Activated T-helper 2 cell treated with anti-CD3 and anti-CD28 coated beads, Interferon-gamma antibody, Interleukin-2, Interleukin-4, amounts not matched to agents 10 μg/mL and 5 μg/mL and 100 μg/mL, durations not matched to agents 14 hours and 24 hours and 36 hours (primary cell): ENCODE measurements around the gene INTS7. TPM values are rescaled to one million over a fixed set of nuclear protein-coding genes. Genes with fewer than 3 reads are reported as not detected.

ENCODE experiments used
- DNase-seq: peaks from one replicate; pipeline ENCODE4 v3.0.0; 2021; ENCODE audit warnings: low spot score
- H3K27ac Mint-ChIP-seq: one replicate; pipeline ENCODE4 v1.8.0; 2021; ENCODE audit warnings: mixed read lengths
- H3K27me3 Mint-ChIP-seq: one replicate; pipeline ENCODE4 v1.8.0; 2021; ENCODE audit warnings: low read depth, mixed read lengths
- H3K36me3 Mint-ChIP-seq: one replicate; pipeline ENCODE4 v1.8.0; 2021; ENCODE audit warnings: low read depth, mixed read lengths
- H3K4me1 Mint-ChIP-seq: one replicate; pipeline ENCODE4 v1.8.0; 2021; ENCODE audit warnings: low read depth, mixed read lengths
- H3K4me3 Mint-ChIP-seq: one replicate; pipeline ENCODE4 v1.8.0; 2021; ENCODE audit warnings: low read depth, mild to moderate bottlenecking, moderate library complexity, mixed read lengths
- H3K9me3 Mint-ChIP-seq: one replicate; pipeline ENCODE4 v1.8.0; 2021; ENCODE audit warnings: mixed read lengths
- intact Hi-C: fragments of 100-400 bp; cut with micrococcal nuclease; formaldehyde crosslinking; loops from one replicate; pipeline ENCODE4 v1.15.1; 2023
- total RNA-seq: library from RNA; stranded (reverse); gene quantifications from 2 replicates; pipeline ENCODE4 v1.2.3, GENCODE V29; 2022

Gene INTS7
- 33.3 and 33.8 TPM in 2 replicates for total RNA-seq

- H3K27me3 Mint-ChIP-seq = no peaks in the 10 kb centered on the region
- H3K4me1 Mint-ChIP-seq = peaks cover 58% of the 10 kb centered on the region
- H3K4me3 Mint-ChIP-seq = peak within 1 kb of the TSS; percentile 95
- H3K9me3 Mint-ChIP-seq = no peaks in the 10 kb centered on the region
- peak within 1 kb of the TSS; percentile 85 for H3K27ac Mint-ChIP-seq
- peaks cover 53% of the 10 kb centered on the region for H3K36me3 Mint-ChIP-seq
- DNase-seq = peak; percentile 99
- intact Hi-C loops = loop anchor here (1.0 to 2.0 kb wide), 8 partner anchors 23 to 532 kb away; partner anchors contain the start of genes PPP2R5A and SLC30A1
Measured at GRCh38 chr1:212035123-212035834, at the start of gene INTS7, which contains the start of gene DTL. TSS of gene INTS7 (minus strand) at chr1:212035557. CDS start at chr1:212035437, 120 bp downstream. TSS of gene DTL (plus strand) at chr1:212035748. CDS start at chr1:212035891, 143 bp downstream.

DNA sequence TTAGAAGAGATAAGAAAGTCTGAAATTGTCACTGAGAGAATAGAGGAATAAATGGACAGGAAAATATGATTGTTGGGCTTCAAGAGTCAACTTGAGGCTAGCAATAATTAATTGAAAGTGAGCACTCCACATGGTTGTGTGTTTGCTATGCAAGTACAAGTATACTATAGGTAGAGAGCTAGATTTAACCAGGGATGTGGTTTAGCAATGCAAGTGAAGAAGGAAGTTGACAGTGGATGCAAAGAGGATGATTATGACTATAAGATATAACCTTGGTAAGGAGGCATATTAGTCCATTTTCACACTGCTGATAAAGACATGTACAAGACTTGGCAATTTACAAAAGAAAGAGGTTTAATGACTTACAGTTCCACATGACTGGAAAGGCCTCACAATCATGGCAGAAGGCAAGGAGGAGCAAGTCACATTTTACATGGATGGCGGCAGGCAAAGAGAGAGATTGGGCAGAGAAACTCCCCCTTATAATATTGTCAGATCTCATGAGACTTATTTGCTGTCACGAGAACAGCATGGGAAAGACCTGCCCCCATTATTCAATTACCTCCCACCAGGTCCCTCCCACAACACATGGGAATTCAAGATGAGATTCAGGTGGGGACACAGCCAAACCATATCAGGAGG is 47.5 kb upstream of the INTS7 start:
- H3K4me3 Mint-ChIP-seq = no peak overlapping the region
- H3K9me3 Mint-ChIP-seq = no peaks in the 10 kb centered on the region
- no peak for DNase-seq
- H3K27me3 Mint-ChIP-seq = no peaks in the 10 kb centered on the region
- intact Hi-C loops = no loop called here
- H3K27ac Mint-ChIP-seq = no peak overlapping the region
- peaks cover 45% of the 10 kb centered on the region for H3K36me3 Mint-ChIP-seq
- peaks cover 4% of the 10 kb centered on the region for H3K4me1 Mint-ChIP-seq

DNA sequence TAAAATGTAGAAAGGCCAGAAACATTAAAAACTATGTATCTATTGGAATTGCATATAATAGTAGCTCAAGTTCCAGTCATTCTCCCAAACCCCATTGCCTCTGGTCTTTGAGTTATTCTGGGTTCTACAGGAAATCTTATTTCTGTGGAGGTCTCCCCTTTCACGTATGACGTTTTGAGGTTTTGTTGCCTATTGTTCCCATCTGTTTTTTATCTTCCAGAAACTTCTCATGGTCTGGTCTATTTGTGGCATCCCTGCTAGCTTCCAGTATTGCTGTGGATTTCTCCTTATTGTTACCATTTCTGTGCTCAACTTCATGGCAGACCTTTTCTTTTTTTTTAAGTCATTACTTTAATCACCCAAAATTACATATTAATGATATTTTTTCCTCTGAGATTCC is 43.5 kb upstream of the INTS7 start:
- Mint-ChIP-seq H3K9me3 (no peaks in the 10 kb centered on the region), H3K4me1 (peaks cover 12% of the 10 kb centered on the region), H3K4me3 (no peak overlapping the region), H3K27me3 (no peaks in the 10 kb centered on the region), H3K27ac (no peak overlapping the region), H3K36me3 (peaks cover 48% of the 10 kb centered on the region)
- DNase-seq = no peak
- intact Hi-C loops = no loop called here

- no peaks in the 10 kb centered on the region for H3K27me3 Mint-ChIP-seq
- intact Hi-C loops = no loop called here
- peak overlapping the region; percentile 38 for H3K27ac Mint-ChIP-seq
- DNase-seq = no peak
- no peaks in the 10 kb centered on the region for H3K9me3 Mint-ChIP-seq
- peaks cover 12% of the 10 kb centered on the region for H3K4me1 Mint-ChIP-seq
- H3K36me3 Mint-ChIP-seq = peaks cover 59% of the 10 kb centered on the region
- no peak overlapping the region for H3K4me3 Mint-ChIP-seq
Measured at GRCh38 chr1:212077028-212077427, 41.7 kb upstream of the INTS7 start.

DNA sequence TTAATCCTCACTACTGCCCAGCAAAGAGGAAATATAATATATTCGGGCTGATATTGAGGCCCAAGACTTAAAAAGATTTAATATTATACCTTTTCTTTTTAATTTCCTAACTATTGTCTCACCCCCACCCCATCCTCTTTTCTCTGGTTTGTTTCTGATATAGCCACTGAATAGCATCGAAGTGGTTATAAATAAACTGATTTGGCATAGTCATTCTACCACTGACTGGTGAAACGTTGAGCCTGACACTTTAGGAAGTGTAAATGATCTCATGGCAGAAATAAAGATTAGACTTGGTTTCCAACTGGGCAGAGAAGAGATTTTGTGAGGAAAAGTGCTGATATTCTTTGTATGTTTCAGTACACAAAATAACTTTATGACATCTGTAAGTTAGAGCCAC is 39.5 kb upstream of the INTS7 start:
- intact Hi-C loops = loop anchor here (5.0 kb wide), 1 partner anchor 47 kb away; no protein-coding TSS in a partner anchor
- H3K27ac Mint-ChIP-seq = no peak overlapping the region
- H3K4me3 Mint-ChIP-seq = no peak overlapping the region
- H3K9me3 Mint-ChIP-seq = no peaks in the 10 kb centered on the region
- H3K4me1 Mint-ChIP-seq = peaks cover 12% of the 10 kb centered on the region
- peaks cover 76% of the 10 kb centered on the region for H3K36me3 Mint-ChIP-seq
- H3K27me3 Mint-ChIP-seq = no peaks in the 10 kb centered on the region
- no peak for DNase-seq

DNA sequence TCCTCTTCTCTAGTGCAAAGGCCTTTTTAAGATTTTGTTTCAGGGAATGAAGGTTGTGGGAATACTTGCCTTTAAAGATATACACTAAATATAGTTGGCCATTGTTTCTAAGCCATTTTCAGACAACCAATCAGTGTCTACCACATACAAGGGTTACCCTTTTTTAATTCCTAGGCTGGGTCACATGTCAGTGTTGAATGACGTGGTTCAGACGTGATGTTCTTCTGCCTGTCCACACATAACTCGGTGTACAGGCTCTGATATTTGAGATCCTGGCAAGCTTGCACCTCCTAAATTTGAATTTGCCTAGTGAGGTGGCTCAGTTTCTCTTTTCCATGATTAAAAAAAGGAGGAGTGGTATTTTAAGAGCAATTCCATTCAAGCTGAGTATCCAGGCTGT is 39.0 kb upstream of the INTS7 start:
- Mint-ChIP-seq H3K4me1 (peaks cover 12% of the 10 kb centered on the region), H3K36me3 (peaks cover 72% of the 10 kb centered on the region), H3K27ac (no peak overlapping the region), H3K9me3 (no peaks in the 10 kb centered on the region), H3K27me3 (no peaks in the 10 kb centered on the region), H3K4me3 (no peak overlapping the region)
- no peak for DNase-seq
- intact Hi-C loops = loop anchor here (5.0 kb wide), 1 partner anchor 48 kb away; no protein-coding TSS in a partner anchor

DNA sequence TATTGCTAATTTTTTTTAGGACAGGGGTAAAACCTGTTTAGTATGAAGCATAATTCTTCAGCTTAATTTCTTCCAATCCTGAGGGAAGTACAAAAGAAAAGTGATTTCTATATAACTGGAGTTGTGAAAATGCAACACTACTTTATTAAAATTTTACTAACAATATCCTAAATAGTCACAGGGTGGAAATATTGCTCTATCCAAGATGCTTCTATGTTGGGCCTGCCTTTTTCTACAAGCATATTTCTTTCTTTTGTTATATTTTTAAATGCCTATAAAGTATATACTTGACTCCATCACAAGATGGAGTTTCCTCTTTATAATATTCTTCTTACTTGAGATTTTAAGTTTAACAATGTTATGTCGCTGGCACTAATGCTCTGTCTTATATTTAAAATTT is 38.1 kb upstream of the INTS7 start:
- Mint-ChIP-seq H3K27ac (no peak overlapping the region), H3K9me3 (no peaks in the 10 kb centered on the region), H3K27me3 (no peaks in the 10 kb centered on the region), H3K4me1 (peaks cover 12% of the 10 kb centered on the region), H3K36me3 (peaks cover 71% of the 10 kb centered on the region), H3K4me3 (no peak overlapping the region)
- intact Hi-C loops = loop anchor here (5.0 kb wide), 1 partner anchor 49 kb away; no protein-coding TSS in a partner anchor
- DNase-seq = no peak

- no peaks in the 10 kb centered on the region for H3K9me3 Mint-ChIP-seq
- H3K36me3 Mint-ChIP-seq = peaks cover 79% of the 10 kb centered on the region
- H3K4me3 Mint-ChIP-seq = no peak overlapping the region
- H3K27me3 Mint-ChIP-seq = no peaks in the 10 kb centered on the region
- DNase-seq = no peak
- intact Hi-C loops = loop anchor here (5.0 kb wide), 1 partner anchor 50 kb away; no protein-coding TSS in a partner anchor
- H3K27ac Mint-ChIP-seq = no peak overlapping the region
- peaks cover 11% of the 10 kb centered on the region for H3K4me1 Mint-ChIP-seq
Measured at GRCh38 chr1:212072047-212072446, 36.7 kb upstream of the INTS7 start.

- H3K27me3 Mint-ChIP-seq = no peaks in the 10 kb centered on the region
- DNase-seq = no peak
- peaks cover 4% of the 10 kb centered on the region for H3K4me1 Mint-ChIP-seq
- H3K36me3 Mint-ChIP-seq = peaks cover 79% of the 10 kb centered on the region
- intact Hi-C loops = loop anchor here (1.0 to 5.0 kb wide), 3 partner anchors 51 to 297 kb away; no protein-coding TSS in a partner anchor
- H3K27ac Mint-ChIP-seq = no peak overlapping the region
- no peaks in the 10 kb centered on the region for H3K9me3 Mint-ChIP-seq
- H3K4me3 Mint-ChIP-seq = no peak overlapping the region
Measured at GRCh38 chr1:212070720-212071302, 35.5 kb upstream of the INTS7 start.

DNA sequence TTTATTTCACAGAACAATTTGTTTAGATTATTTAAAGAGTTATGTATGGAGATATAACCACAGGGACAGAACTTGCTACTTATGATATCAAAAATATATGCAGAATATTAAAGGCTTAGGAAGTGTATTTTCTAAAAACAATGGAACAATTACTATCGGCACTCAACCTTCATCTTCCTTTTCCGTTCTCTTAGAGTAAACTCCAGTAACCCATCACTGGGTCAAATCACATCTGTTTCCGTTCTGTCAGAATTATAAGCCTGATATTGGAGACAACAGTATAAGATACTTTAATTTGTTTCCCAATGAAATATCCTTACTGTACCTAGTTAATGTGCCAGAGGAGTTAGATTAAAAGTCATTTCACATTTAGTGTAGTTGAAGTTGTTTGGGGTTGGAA is 32.4 kb upstream of the INTS7 start:
- Mint-ChIP-seq H3K27me3 (no peaks in the 10 kb centered on the region), H3K36me3 (peaks cover 73% of the 10 kb centered on the region), H3K4me3 (no peak overlapping the region), H3K27ac (no peak overlapping the region), H3K9me3 (no peaks in the 10 kb centered on the region), H3K4me1 (peaks cover 5% of the 10 kb centered on the region)
- DNase-seq = no peak
- intact Hi-C loops = loop anchor here (5.0 kb wide), 1 partner anchor 250 kb away; no protein-coding TSS in a partner anchor

DNA sequence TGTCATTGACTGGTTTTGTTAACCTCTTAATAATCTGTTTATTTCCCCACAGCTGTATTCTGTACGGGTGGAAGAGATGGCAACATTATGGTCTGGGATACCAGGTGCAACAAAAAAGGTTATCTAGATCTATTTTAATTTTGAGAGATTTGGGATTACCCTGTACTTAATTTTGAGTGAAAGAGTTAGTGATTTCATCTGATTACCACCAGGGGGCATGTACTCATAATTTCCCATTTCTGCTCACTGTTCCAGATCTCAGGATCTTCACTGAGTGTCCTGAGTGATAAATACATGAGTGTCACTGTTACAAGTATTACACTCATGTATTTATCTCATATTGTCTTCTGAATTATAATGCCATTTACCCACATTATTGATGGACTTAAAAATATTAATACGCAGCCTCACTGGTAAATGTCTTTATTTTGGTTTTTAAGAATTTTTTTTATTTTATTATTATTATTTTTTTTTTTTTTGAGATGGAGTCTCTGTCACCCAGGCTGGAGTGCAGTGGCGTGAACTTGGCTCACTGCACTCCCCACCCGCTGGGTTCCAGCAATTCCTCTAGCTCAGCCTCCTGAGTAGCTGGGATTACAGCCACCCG is 27.6 kb upstream of the INTS7 start:
- H3K27me3 Mint-ChIP-seq = no peaks in the 10 kb centered on the region
- peaks cover 5% of the 10 kb centered on the region for H3K9me3 Mint-ChIP-seq
- H3K4me3 Mint-ChIP-seq = no peak overlapping the region
- intact Hi-C loops = loop anchor here (2.0 kb wide), 2 partner anchors 306 to 394 kb away; no protein-coding TSS in a partner anchor
- H3K27ac Mint-ChIP-seq = no peak overlapping the region
- no peak for DNase-seq
- peaks cover 67% of the 10 kb centered on the region for H3K36me3 Mint-ChIP-seq
- peaks cover 17% of the 10 kb centered on the region for H3K4me1 Mint-ChIP-seq

- DNase-seq = no peak
- Mint-ChIP-seq H3K27me3 (no peaks in the 10 kb centered on the region), H3K27ac (no peak overlapping the region), H3K9me3 (peaks cover 26% of the 10 kb centered on the region), H3K4me1 (peaks cover 16% of the 10 kb centered on the region), H3K36me3 (peaks cover 67% of the 10 kb centered on the region), H3K4me3 (no peak overlapping the region)
- intact Hi-C loops = no loop called here
Measured at GRCh38 chr1:212060632-212061472, 25.5 kb upstream of the INTS7 start.
